Heart right ventricle (tissue), 16 donors: ENCODE results near the gene MAD1L1. TPM values are rescaled to one million over a fixed set of nuclear protein-coding genes. Genes with fewer than 3 reads are reported as not detected.
A peak's percentile ranks its signal among the peaks of the same experiment; 100 is the strongest.

Experiments
- ATAC-seq, 8 donors: fragments of 200-7000 bp; cut with Tn5 transposase; one replicate each; pipeline ENCODE4 v1.9.1; 2020; ENCODE audit warnings: mild to moderate bottlenecking in 8 of 8, moderate library complexity in 8 of 8, moderate number of reproducible peaks in 1 of 8
- DNase-seq, 2 donors: peaks; one replicate each; pipeline ENCODE4 v3.0.0-alpha.2; 2020
- H3K27ac ChIP-seq, 10 donors: fragments of 200-600 bp; sonication (generic) in 2 of 10; one replicate each; pipeline versions ENCODE4 v1.5.0 to v1.8.0; 2020 to 2022; ENCODE audit warnings: mild to moderate bottlenecking in 3 of 10
- H3K27me3 ChIP-seq, 7 donors: fragments of 200-600 bp; one replicate each; pipeline ENCODE4 v1.8.0; 2021 to 2022; ENCODE audit warnings: mild to moderate bottlenecking in 2 of 7
- H3K36me3 ChIP-seq, 9 donors: fragments of 200-600 bp; sonication (generic) in 1 of 9; one replicate each; pipeline versions ENCODE4 v1.5.0 to v1.8.0; 2020 to 2022; ENCODE audit warnings: mild to moderate bottlenecking in 2 of 9
- H3K4me1 ChIP-seq, 9 donors: fragments of 200-600 bp; sonication (generic) in 1 of 9; one replicate each; pipeline versions ENCODE4 v1.5.0 to v1.8.0; 2020 to 2022; ENCODE audit warnings: mild to moderate bottlenecking in 4 of 9
- H3K4me3 ChIP-seq, 10 donors: fragments of 200-600 bp; sonication (generic) in 2 of 10; one replicate each; pipeline versions ENCODE4 v1.5.0 to v1.8.0; 2020 to 2022; ENCODE audit warnings: mild to moderate bottlenecking in 7 of 10, moderate library complexity in 2 of 10
- H3K9me3 ChIP-seq, 11 donors: fragments of 200-600 bp in 10 of 11; sonication (generic) in 2 of 11; one replicate each; pipeline versions ENCODE4 v1.5.0 to v1.8.0; 2013 to 2022; ENCODE audit warnings: mild to moderate bottlenecking in 2 of 11, control low read depth in 1 of 11, moderate library complexity in 1 of 11
- CTCF ChIP-seq, 9 donors: fragments of 200-600 bp; sonication (generic) in 2 of 9; IDR thresholded peaks; one replicate each; pipeline versions ENCODE4 v1.5.0 to v1.8.0; 2021 to 2022; ENCODE audit warnings: antibody characterized with exemption in 9 of 9, mild to moderate bottlenecking in 5 of 9, moderate library complexity in 1 of 9
- WGBS, 2 donors: extraction: QIAGEN DNeasy Blood & Tissue Kit; methylation state at CpG; one replicate each; pipeline ENCODE4 v1.1.7; 2013; ENCODE audit warnings: inconsistent platforms in 1 of 2; 5-methylcytosine and 5-hydroxymethylcytosine counted together
- intact Hi-C, 10 donors: fragments of 100-400 bp; cut with DNase I; formaldehyde crosslinking; loops; one replicate each; pipeline versions ENCODE4 v1.11.1 to v1.14.2; 2022
- polyA plus RNA-seq, 2 donors: library from polyadenylated mRNA; stranded (reverse); fragments of 200-250 nt; gene quantifications; one replicate each; pipeline ENCODE4 v1.2.3, GENCODE V29; 2013
- total RNA-seq, 10 donors: library from RNA; stranded (reverse); fragmentation: NEBNext Ultra II Directional in 3 of 10; extraction: Animal tissue kit (Norgen Biotek cat#: 25700) in 3 of 10; gene quantifications; one replicate each; pipeline versions ENCODE4 v1.2.1 to v1.2.4, GENCODE V29; 2021 to 2023
- donor health status: Arrhythmogenic right ventricular cardiomyopathy.
- donor health status: ischemic (EF 13 %, LVEDD 7.1; RV severe dilation, severe dysfunction).
- donor health status: healthy with polysubstance abuse.
- donor health status: DM: no; HTN: yes; CAD: no.
- donor health status: DM: no; HTN: no; CAD: no.
- donor health status: ischemic (EF 25% LVEDD 6.9; RV normal size, moderate dysfunction).
- donor health status: ischemic (EF 25% LVEDD 5.7; RV mildly dilated, moderate dysfunction).
- donor health status: healthy.
- donor health status: DM: yes; HTN: yes; CAD: no.
- donor health status: Ischemic cardiomyopathy.
- donor health status: ischemic (EF 35%, LVEDD 5.7; RV mildly dilated, moderate dysfunction).
- donor health status: nonischemic (EF 11% LVEDD 7.7; RV severe dilation, severe dysfunction).
- donor health status: DM: yes; HTN: yes; CAD: no.
- donor health status: PGD.
- donor health status: ischemic (EF 29% LVEDD 5.4; RV normal size, mild dysfunction).
- donor health status: nonischemic (EF 23%, LVEDD 6.1; RV moderate dilation, normal function).

Gene MAD1L1
- total and polyA plus RNA-seq, 12 donors: 13.8 to 46.8 (median 20.2) TPM

- H3K4me3 ChIP-seq: peak overlapping the region in 6 of 10 donors; percentile 1 to 56 (median 16)
- no peaks in the 10 kb centered on the region for H3K9me3 ChIP-seq
- peak overlapping the region in 6 of 10 donors; percentile 6 to 91 (median 41) for H3K27ac ChIP-seq
- ATAC-seq: peak in 6 of 8 donors; percentile 12 to 37 (median 16)
- H3K4me1 ChIP-seq: peaks cover 2 to 54% (median 20%) of the 10 kb centered on the region in 9 donors
- no peaks in the 10 kb centered on the region for H3K27me3 ChIP-seq
- intact Hi-C loops: loop anchor here in 2 of 10 donors (5.0 to 10.0 kb wide), 3 partner anchors 53 to 123 kb away; no protein-coding TSS in a partner anchor
- TF ChIP-seq CTCF (IDR thresholded peaks at IDR 0.05): no peak
- peak in 1 of 2 donors; percentile 43 for DNase-seq
- WGBS, 2 donors: 62 to 66% methylated on average over 28 of the region's 28 CpGs
- H3K36me3 ChIP-seq: peaks cover 0 to 15% (median 0%) of the 10 kb centered on the region in 9 donors
Measured at GRCh38 chr7:1939434-1940401, 293.0 kb downstream of the MAD1L1 start.

GRCh38 chr7:1938788-1939433, 293.8 kb downstream of the MAD1L1 start:
- no peaks in the 10 kb centered on the region for H3K9me3 ChIP-seq
- peak overlapping the region in 2 of 10 donors; percentile 67 to 91 for H3K27ac ChIP-seq
- ATAC-seq (peak in 3 of 8 donors; percentile 3 to 31 (median 15)), DNase-seq (peak in 1 of 2 donors; percentile 27)
- no peak for TF ChIP-seq CTCF (IDR thresholded peaks at IDR 0.05)
- peaks cover 2 to 47% (median 20%) of the 10 kb centered on the region in 9 donors for H3K4me1 ChIP-seq
- H3K4me3 ChIP-seq: peak overlapping the region in 1 of 10 donors; percentile 56
- H3K27me3 ChIP-seq: no peaks in the 10 kb centered on the region
- intact Hi-C loops: no loop called here
- H3K36me3 ChIP-seq: peaks cover 0 to 15% (median 0%) of the 10 kb centered on the region in 9 donors
- WGBS, 2 donors: 87 to 92% methylated on average over 39 of the region's 39 CpGs

GRCh38 chr7:1937252-1937605, 295.5 kb downstream of the MAD1L1 start:
- ATAC-seq (no peak), DNase-seq (peak in 1 of 2 donors; percentile 8)
- no peaks in the 10 kb centered on the region for H3K27me3 ChIP-seq
- 96 to 99% methylated on average over 11 of the region's 11 CpGs for whole genome bisulfite sequencing, 2 donors
- no peak for TF ChIP-seq CTCF (IDR thresholded peaks at IDR 0.05)
- peaks cover 2 to 32% (median 15%) of the 10 kb centered on the region in 9 donors for H3K4me1 ChIP-seq
- H3K4me3 ChIP-seq: no peak overlapping the region
- H3K27ac ChIP-seq: no peak overlapping the region
- no peaks in the 10 kb centered on the region for H3K9me3 ChIP-seq
- peaks cover 0 to 15% (median 0%) of the 10 kb centered on the region in 9 donors for H3K36me3 ChIP-seq
- intact Hi-C loops: no loop called here
